OCI-LY7 (cell line): ENCODE results near the gene ZFAND4. TPM values are rescaled to one million over a fixed set of nuclear protein-coding genes. Genes with fewer than 3 reads are reported as not detected.

Source experiments
- BruUV-seq: library from RNA; stranded (reverse); fragments of 400-500 nt; replicated peaks from 2 replicates; lab custom pipeline; 2021; lab: Mats Ljungman, UMichigan
- CTCF ChIA-PET: fragments of 300-600 bp; sonication (Branson Sonifier 250); formaldehyde crosslinking; loops from one replicate; lab custom pipeline; 2022; ENCODE audit warnings: antibody characterized with exemption; ENCODE audit not compliant: unreplicated experiment; lab: Charles Lee
- POLR2A ChIA-PET: fragments of 300-600 bp; sonication (Branson Sonifier 250); formaldehyde crosslinking; loops from one replicate; lab custom pipeline; 2022; ENCODE audit warnings: antibody characterized with exemption; lab: Charles Lee
- DNase-seq: peaks from one replicate; pipeline ENCODE4 v3.0.0-alpha.2; 2015; ENCODE audit warnings: low spot score
- H2AFZ ChIP-seq: fragments of 200-600 bp; sonication (generic), shearing (Covaris generic); 2 replicates; pipeline ENCODE4 v1.6.1; 2014; ENCODE audit warnings: mild to moderate bottlenecking, antibody characterized with exemption, low read length, moderate library complexity
- H3K27ac ChIP-seq: fragments of 200-600 bp; sonication (generic); 2 replicates; pipeline ENCODE4 v1.5.1; 2014; ENCODE audit warnings: mixed run types, low read depth, mild to moderate bottlenecking, moderate library complexity, low read length, inconsistent platforms; ENCODE audit not compliant: poor library complexity, severe bottlenecking
- H3K36me3 ChIP-seq: fragments of 200-600 bp; sonication (generic); 2 replicates; pipeline ENCODE4 v1.6.1; 2014; ENCODE audit warnings: mild to moderate bottlenecking, antibody characterized with exemption, low read length, moderate library complexity, mixed read lengths; ENCODE audit not compliant: insufficient read depth
- H3K4me1 ChIP-seq: fragments of 200-600 bp; sonication (generic); 2 replicates; pipeline ENCODE4 v1.5.1; 2014; ENCODE audit warnings: mild to moderate bottlenecking, low read length; ENCODE audit not compliant: insufficient read depth, poor library complexity, severe bottlenecking
- H3K4me2 ChIP-seq: fragments of 200-600 bp; sonication (generic); 2 replicates; pipeline ENCODE4 v1.6.1; 2014; ENCODE audit warnings: mild to moderate bottlenecking, low read length
- H3K4me3 ChIP-seq: fragments of 200-600 bp; sonication (generic); 2 replicates; pipeline ENCODE4 v1.5.1; 2014; ENCODE audit warnings: mild to moderate bottlenecking, low read depth, low read length; ENCODE audit not compliant: poor library complexity, severe bottlenecking
- H3K79me2 ChIP-seq: fragments of 200-600 bp; sonication (generic); 2 replicates; pipeline ENCODE4 v1.6.1; 2016; ENCODE audit warnings: low read depth, mild to moderate bottlenecking, low read length, moderate library complexity, mixed read lengths; ENCODE audit not compliant: insufficient read depth
- H3K9me2 ChIP-seq: fragments of 200-600 bp; sonication (generic); 2 replicates; pipeline ENCODE4 v1.6.1; 2016; ENCODE audit warnings: mild to moderate bottlenecking, low read length, mixed read lengths; ENCODE audit not compliant: insufficient read depth
- H3K9me3 ChIP-seq: fragments of 200-600 bp; sonication (generic); 2 replicates; pipeline ENCODE4 v1.6.1; 2014; ENCODE audit warnings: mild to moderate bottlenecking, mixed run types, low read length, mixed read lengths
- H4K20me1 ChIP-seq: fragments of 200-600 bp; sonication (generic); 2 replicates; pipeline ENCODE4 v1.6.1; 2014; ENCODE audit warnings: mild to moderate bottlenecking, antibody characterized with exemption, low read length, moderate library complexity, mixed read lengths; ENCODE audit not compliant: insufficient read depth
- CTCF ChIP-seq: fragments of 200-600 bp; sonication (generic); conservative IDR thresholded peaks from 2 replicates; pipeline ENCODE4 v1.5.1; 2014; ENCODE audit warnings: mild to moderate bottlenecking, antibody characterized with exemption, low read length, moderate library complexity, mixed read lengths
- EZH2phosphoT487 ChIP-seq: fragments of 200-600 bp; sonication (generic); IDR thresholded peaks from 2 replicates; pipeline ENCODE4 v1.6.1; 2018; ENCODE audit warnings: low read depth, borderline replicate concordance, mild to moderate bottlenecking, mixed run types, antibody characterized with exemption, low read length, moderate library complexity, mixed read lengths
- intact Hi-C: fragments of 100-400 bp; cut with micrococcal nuclease; formaldehyde crosslinking; loops from one replicate; pipeline ENCODE4 v1.10.0; 2022; ENCODE audit not compliant: unreplicated experiment
- total RNA-seq, 2 experiments: library from RNA; depleted of rRNA in 1 of 2; stranded (reverse); fragments of >200 nt in 1 of 2; shearing (Covaris generic) in 1 of 2; gene quantifications; 2 replicates each; pipeline ENCODE4 v1.2.3, GENCODE V29; 2014 to 2022

Gene ZFAND4
- total RNA-seq, 2 experiments from 2014 or later = 18.6 to 35.8 TPM

- intact Hi-C loops = no loop called here
- H3K27ac ChIP-seq = no peak overlapping the region
- H3K79me2 ChIP-seq = peaks cover 7% of the 10 kb centered on the region
- no peak overlapping the region for H3K4me3 ChIP-seq
- H3K9me3 ChIP-seq = peaks cover 35% of the 10 kb centered on the region
- H4K20me1 ChIP-seq = no peaks in the 10 kb centered on the region
- TF ChIP-seq CTCF (no peak), EZH2phosphoT487 (no peak)
- no peak overlapping the region for H2AFZ ChIP-seq
- no TSS peak for BruUV-seq
- DNase-seq = no peak
- ChIA-PET CTCF (no interaction called here), POLR2A (interaction anchor here (0.6 to 0.8 kb wide), 2 partner anchors 60 to 72 kb away, joined by 3 to 4 read pairs; no protein-coding TSS in a partner anchor)
- H3K36me3 ChIP-seq = peaks cover 20% of the 10 kb centered on the region
- peaks cover 18% of the 10 kb centered on the region for H3K4me1 ChIP-seq
- H3K4me2 ChIP-seq = no peak overlapping the region
- H3K9me2 ChIP-seq = no peaks in the 10 kb centered on the region
Observed at GRCh38 chr10:45585131-45585530, 87.4 kb downstream of the ZFAND4 start.

- TF ChIP-seq CTCF (no peak), EZH2phosphoT487 (no peak)
- H3K36me3 ChIP-seq = peaks cover 8% of the 10 kb centered on the region; the same call in 1 of the 2 replicates
- intact Hi-C loops = loop anchor here (5.0 kb wide), 1 partner anchor 115 kb away; no protein-coding TSS in a partner anchor
- no peak overlapping the region for H3K27ac ChIP-seq
- DNase-seq = no peak
- POLR2A ChIA-PET = interaction anchor here (0.6 to 2.1 kb wide), 4 partner anchors 11 to 89 kb away, joined by 3 to 9 read pairs (median 3); no protein-coding TSS in a partner anchor
- no peak overlapping the region for H2AFZ ChIP-seq
- CTCF ChIA-PET = no interaction called here
- no peak overlapping the region for H3K4me3 ChIP-seq
- peaks cover 25% of the 10 kb centered on the region for H3K9me3 ChIP-seq
- H3K9me2 ChIP-seq = no peaks in the 10 kb centered on the region
- H3K4me1 ChIP-seq = peaks cover 22% of the 10 kb centered on the region
- BruUV-seq = no TSS peak
- H3K79me2 ChIP-seq = peaks cover 14% of the 10 kb centered on the region
- no peak overlapping the region for H3K4me2 ChIP-seq
- no peaks in the 10 kb centered on the region for H4K20me1 ChIP-seq
Observed at GRCh38 chr10:45582386-45582781, 90.2 kb downstream of the ZFAND4 start.
